Trophoblast cell (in vitro differentiated cells and primary cell): ENCODE results near the gene PLCD1.

ENCODE experiments used
- DNase-seq, 2 donors: peaks; one replicate each; pipeline ENCODE4 v3.0.0-alpha.2; 2016
- H2AFZ ChIP-seq: 2 replicates; pipeline ENCODE4 v1.6.1; 2013; ENCODE audit warnings: low read length, moderate library complexity, mild to moderate bottlenecking; ENCODE audit not compliant: insufficient read depth, poor library complexity
- H2AK5ac ChIP-seq: 2 replicates; pipeline ENCODE4 v1.6.1; 2013; ENCODE audit warnings: mild to moderate bottlenecking, low read length
- H2BK120ac ChIP-seq: 2 replicates; pipeline ENCODE4 v1.6.1; 2013; ENCODE audit warnings: low read length, mild to moderate bottlenecking, moderate library complexity; ENCODE audit not compliant: insufficient read depth, poor library complexity
- H2BK12ac ChIP-seq: 2 replicates; pipeline ENCODE4 v1.6.1; 2013; ENCODE audit warnings: mild to moderate bottlenecking, low read length, moderate library complexity
- H2BK5ac ChIP-seq: 2 replicates; pipeline ENCODE4 v1.6.1; 2013; ENCODE audit warnings: low read length, low read depth, moderate library complexity, mild to moderate bottlenecking; ENCODE audit not compliant: poor library complexity
- H3K14ac ChIP-seq: 2 replicates; pipeline ENCODE4 v1.6.1; 2013; ENCODE audit warnings: mild to moderate bottlenecking, low read length
- H3K18ac ChIP-seq: 2 replicates; pipeline ENCODE4 v1.6.1; 2013; ENCODE audit warnings: mild to moderate bottlenecking, low read length
- H3K23ac ChIP-seq: 2 replicates; pipeline ENCODE4 v1.6.1; 2013; ENCODE audit warnings: low read length
- H3K27ac ChIP-seq: 2 replicates; pipeline ENCODE4 v1.5.1; 2013; ENCODE audit warnings: low read depth, mild to moderate bottlenecking, inconsistent platforms, low read length, moderate library complexity
- H3K27me3 ChIP-seq: 2 replicates; pipeline ENCODE4 v1.6.1; 2013; ENCODE audit warnings: inconsistent platforms, mild to moderate bottlenecking, low read length, moderate library complexity; ENCODE audit not compliant: insufficient read depth
- H3K36me3 ChIP-seq, 2 experiments: 1 replicate in 1 of 2; 2 replicates in 1 of 2; pipeline ENCODE4 v1.6.1; 2013; ENCODE audit warnings: low read length in 2 of 2, mild to moderate bottlenecking in 2 of 2, moderate library complexity in 1 of 2; ENCODE audit not compliant: insufficient read depth in 2 of 2, control insufficient read depth in 1 of 2
- H3K4ac ChIP-seq: 2 replicates; pipeline ENCODE4 v1.6.1; 2013; ENCODE audit warnings: low read depth, mild to moderate bottlenecking, low read length, moderate library complexity
- H3K4me1 ChIP-seq, 2 experiments: 1 replicate in 1 of 2; 2 replicates in 1 of 2; pipeline ENCODE4 v1.6.1; 2013; ENCODE audit warnings: low read length in 2 of 2, mild to moderate bottlenecking in 2 of 2, moderate library complexity in 1 of 2; ENCODE audit not compliant: insufficient read depth in 2 of 2, control insufficient read depth in 1 of 2
- H3K4me2 ChIP-seq: 2 replicates; pipeline ENCODE4 v1.6.1; 2013; ENCODE audit warnings: inconsistent platforms, mild to moderate bottlenecking, low read length, moderate library complexity
- H3K4me3 ChIP-seq: 2 replicates; pipeline ENCODE4 v1.5.1; 2013; ENCODE audit warnings: mild to moderate bottlenecking, low read depth, low read length, inconsistent platforms
- H3K79me1 ChIP-seq: one replicate; pipeline ENCODE4 v1.6.1; 2013; ENCODE audit warnings: low read length
- H3K79me2 ChIP-seq: 2 replicates; pipeline ENCODE4 v1.6.1; 2013; ENCODE audit warnings: low read length, mild to moderate bottlenecking; ENCODE audit not compliant: control insufficient read depth, insufficient read depth, poor library complexity
- H3K9ac ChIP-seq: 2 replicates; pipeline ENCODE4 v1.6.1; 2013; ENCODE audit warnings: mild to moderate bottlenecking, low read length
- H3K9me3 ChIP-seq: 2 replicates; pipeline ENCODE4 v1.6.1; 2013; ENCODE audit warnings: low read depth, mild to moderate bottlenecking, control low read depth, inconsistent platforms, low read length; ENCODE audit not compliant: insufficient read depth
- H4K12ac ChIP-seq: 2 replicates; pipeline ENCODE4 v1.6.1; 2013; ENCODE audit warnings: low read depth, mild to moderate bottlenecking, low read length, moderate library complexity
- H4K8ac ChIP-seq: 2 replicates; pipeline ENCODE4 v1.6.1; 2013; ENCODE audit warnings: low read depth, mild to moderate bottlenecking, low read length, moderate library complexity
- H4K91ac ChIP-seq: one replicate; pipeline ENCODE4 v1.6.1; 2013; ENCODE audit warnings: low read depth, mild to moderate bottlenecking, low read length, moderate library complexity
- WGBS: extraction: QIAGEN DNeasy Blood & Tissue Kit; methylation state at CpG from one replicate; pipeline ENCODE4 v1.1.7; 2013; ENCODE audit warnings: missing lambda C conversion rate; ENCODE audit not compliant: insufficient read length, insufficient coverage; ENCODE audit errors: extremely low coverage; 5-methylcytosine and 5-hydroxymethylcytosine counted together

The PLCD1 gene

DNA sequence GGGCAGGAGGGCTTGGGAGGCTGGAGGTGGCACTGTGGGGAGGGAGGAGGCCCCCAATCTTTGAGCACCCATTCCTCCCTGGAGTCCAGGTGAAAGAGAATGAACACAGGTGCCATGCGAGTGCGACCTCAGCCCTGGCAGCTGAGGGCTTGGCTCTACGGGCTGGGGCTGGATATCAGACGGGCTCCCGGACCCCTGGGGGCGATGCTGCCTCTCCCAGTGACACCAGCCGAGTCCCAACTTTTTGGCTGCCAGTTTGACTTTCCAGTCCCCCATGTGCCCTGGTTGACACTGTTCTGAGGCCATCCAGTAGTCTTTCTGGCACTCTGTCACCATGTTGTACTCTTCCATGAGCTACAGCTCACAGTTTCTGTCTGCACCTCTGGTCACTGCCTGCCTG lies 37.6 kb downstream of the PLCD1 start:
- Histone ChIP-seq H3K79me2 (peaks cover 3% of the 10 kb centered on the region), H3K27me3 (no peaks in the 10 kb centered on the region), H4K91ac (no peak overlapping the region), H2BK120ac (no peak overlapping the region), H3K4me2 (no peak overlapping the region), H2AK5ac (no peak overlapping the region), H3K79me1 (peaks cover 5% of the 10 kb centered on the region), H4K8ac (no peak overlapping the region), H3K4me3 (no peak overlapping the region), H4K12ac (no peak overlapping the region), H2BK5ac (no peak overlapping the region), H3K14ac (no peak overlapping the region), H3K9me3 (peaks cover 3% of the 10 kb centered on the region), H2AFZ (no peak overlapping the region), H3K9ac (no peak overlapping the region), H3K36me3 (no peaks in the 10 kb centered on the region), H3K18ac (no peak overlapping the region), H3K4me1 (peaks cover 5 to 6% of the 10 kb centered on the region in 2 experiments), H3K23ac (no peak overlapping the region), H3K4ac (no peak overlapping the region), H3K27ac (no peak overlapping the region), H2BK12ac (no peak overlapping the region)
- no peak for DNase-seq
- WGBS, result no CpG with 5 or more reads among the region's 7 CpGs

DNA sequence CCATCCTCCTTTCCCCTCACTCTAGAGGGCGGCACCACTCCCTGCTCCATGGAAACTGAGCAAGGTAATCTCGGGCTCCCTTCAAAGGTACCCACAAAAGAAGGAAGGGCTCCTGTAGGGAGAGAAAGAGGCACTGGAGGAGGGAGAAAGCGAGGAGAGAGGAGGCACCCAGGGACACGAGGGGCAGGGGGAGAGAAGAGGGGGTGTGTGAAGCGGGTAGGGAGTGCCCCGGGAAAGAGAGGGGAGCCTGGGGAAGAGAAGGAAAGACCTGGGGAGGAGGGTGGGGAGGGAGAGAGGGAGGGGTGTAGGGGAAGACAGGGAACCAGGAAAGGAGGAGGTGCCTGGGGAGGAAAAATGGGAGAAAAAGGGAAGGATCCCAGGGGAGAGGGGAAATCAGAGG lies 38.3 kb downstream of the PLCD1 start:
- no peaks in the 10 kb centered on the region for H3K27me3 ChIP-seq
- no peak for DNase-seq
- peaks cover 5 to 6% of the 10 kb centered on the region in 2 experiments for H3K4me1 ChIP-seq
- no peak overlapping the region for H3K4me3 ChIP-seq
- no peak overlapping the region for H4K91ac ChIP-seq
- H3K9ac ChIP-seq, result no peak overlapping the region
- peaks cover 5% of the 10 kb centered on the region for H3K79me1 ChIP-seq
- no peak overlapping the region for H3K4ac ChIP-seq
- H2BK5ac ChIP-seq, result no peak overlapping the region
- WGBS, result no CpG with 5 or more reads among the region's 6 CpGs
- H3K23ac ChIP-seq, result no peak overlapping the region
- H3K79me2 ChIP-seq, result peaks cover 3% of the 10 kb centered on the region
- H2AK5ac ChIP-seq, result no peak overlapping the region
- H3K14ac ChIP-seq, result no peak overlapping the region
- no peak overlapping the region for H4K12ac ChIP-seq
- H3K9me3 ChIP-seq, result peaks cover 3% of the 10 kb centered on the region
- H4K8ac ChIP-seq, result no peak overlapping the region
- no peak overlapping the region for H2AFZ ChIP-seq
- H3K36me3 ChIP-seq, result no peaks in the 10 kb centered on the region
- H3K4me2 ChIP-seq, result no peak overlapping the region
- no peak overlapping the region for H2BK120ac ChIP-seq
- H2BK12ac ChIP-seq, result no peak overlapping the region
- H3K18ac ChIP-seq, result no peak overlapping the region
- H3K27ac ChIP-seq, result no peak overlapping the region

GRCh38 chr3:37990527-37990926 lies 38.9 kb downstream of the PLCD1 start, which contains the start of gene VILL:
Gene VILL, plus strand, starts transcription at chr3:37990786. Its CDS starts 2,887 bp downstream, at chr3:37993673.
- H4K12ac ChIP-seq, result no peak within 1 kb of the TSS
- peaks cover 5% of the 10 kb centered on the region for H3K79me1 ChIP-seq
- H2BK5ac ChIP-seq, result no peak within 1 kb of the TSS
- no peak within 1 kb of the TSS for H3K4ac ChIP-seq
- no peak within 1 kb of the TSS for H2BK120ac ChIP-seq
- WGBS, result no CpG with 5 or more reads among the region's 10 CpGs
- H3K27ac ChIP-seq, result no peak within 1 kb of the TSS
- peaks cover 5 to 6% of the 10 kb centered on the region in 2 experiments for H3K4me1 ChIP-seq
- H3K14ac ChIP-seq, result no peak within 1 kb of the TSS
- no peak within 1 kb of the TSS for H3K4me3 ChIP-seq
- no peak within 1 kb of the TSS for H2BK12ac ChIP-seq
- H3K36me3 ChIP-seq, result no peaks in the 10 kb centered on the region
- H4K91ac ChIP-seq, result no peak within 1 kb of the TSS
- no peak for DNase-seq
- H4K8ac ChIP-seq, result no peak within 1 kb of the TSS
- H3K27me3 ChIP-seq, result no peaks in the 10 kb centered on the region
- no peak within 1 kb of the TSS for H3K9ac ChIP-seq
- H2AK5ac ChIP-seq, result no peak within 1 kb of the TSS
- peaks cover 3% of the 10 kb centered on the region for H3K79me2 ChIP-seq
- no peak within 1 kb of the TSS for H2AFZ ChIP-seq
- H3K9me3 ChIP-seq, result peaks cover 2% of the 10 kb centered on the region
- H3K4me2 ChIP-seq, result no peak within 1 kb of the TSS
- H3K18ac ChIP-seq, result no peak within 1 kb of the TSS
- no peak within 1 kb of the TSS for H3K23ac ChIP-seq

GRCh38 chr3:37989821-37990480 lies 39.5 kb downstream of the PLCD1 start:
- H2AFZ ChIP-seq, result no peak overlapping the region
- peaks cover 5% of the 10 kb centered on the region for H3K79me1 ChIP-seq
- H3K79me2 ChIP-seq, result peaks cover 3% of the 10 kb centered on the region
- WGBS, result no CpG with 5 or more reads among the region's 7 CpGs
- H3K9me3 ChIP-seq, result no peaks in the 10 kb centered on the region
- no peak overlapping the region for H3K18ac ChIP-seq
- no peak overlapping the region for H2BK12ac ChIP-seq
- no peak overlapping the region for H4K12ac ChIP-seq
- H2BK5ac ChIP-seq, result no peak overlapping the region
- peaks cover 5 to 6% of the 10 kb centered on the region in 2 experiments for H3K4me1 ChIP-seq
- H3K4me2 ChIP-seq, result no peak overlapping the region
- H2BK120ac ChIP-seq, result no peak overlapping the region
- no peak overlapping the region for H3K9ac ChIP-seq
- no peak for DNase-seq
- H3K27me3 ChIP-seq, result no peaks in the 10 kb centered on the region
- H3K36me3 ChIP-seq, result no peaks in the 10 kb centered on the region
- no peak overlapping the region for H4K8ac ChIP-seq
- H3K27ac ChIP-seq, result no peak overlapping the region
- no peak overlapping the region for H4K91ac ChIP-seq
- H2AK5ac ChIP-seq, result no peak overlapping the region
- no peak overlapping the region for H3K14ac ChIP-seq
- H3K23ac ChIP-seq, result no peak overlapping the region
- no peak overlapping the region for H3K4ac ChIP-seq
- H3K4me3 ChIP-seq, result no peak overlapping the region
